Fibroblast of upper back skin (primary cell): ENCODE measurements around the gene GTF2F2.

ENCODE experiments used
- DNase-seq: peaks from one replicate; pipeline ENCODE4 v3.0.0-alpha.2; 2013

GTF2F2 gene

DNA sequence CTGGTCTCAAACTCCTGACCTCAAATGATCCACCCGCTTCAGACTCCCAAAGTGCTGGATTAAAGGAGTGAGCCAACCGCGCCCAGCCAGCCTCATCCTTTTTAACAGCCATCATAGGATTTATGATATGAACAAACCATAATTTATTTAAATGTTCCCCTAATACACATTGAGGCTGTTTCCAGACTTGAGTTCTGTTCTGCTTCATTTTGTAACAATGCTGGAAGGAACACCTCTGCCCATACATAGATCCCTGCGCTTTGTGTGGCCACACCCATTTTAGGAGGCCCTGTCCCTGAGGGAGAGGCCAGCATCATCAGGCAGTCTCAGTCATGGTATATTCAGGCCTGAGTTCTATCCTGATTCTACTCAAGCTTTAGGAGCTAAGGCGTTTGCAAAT, 184.8 kb downstream of the GTF2F2 start:
- no peak for DNase-seq

DNA sequence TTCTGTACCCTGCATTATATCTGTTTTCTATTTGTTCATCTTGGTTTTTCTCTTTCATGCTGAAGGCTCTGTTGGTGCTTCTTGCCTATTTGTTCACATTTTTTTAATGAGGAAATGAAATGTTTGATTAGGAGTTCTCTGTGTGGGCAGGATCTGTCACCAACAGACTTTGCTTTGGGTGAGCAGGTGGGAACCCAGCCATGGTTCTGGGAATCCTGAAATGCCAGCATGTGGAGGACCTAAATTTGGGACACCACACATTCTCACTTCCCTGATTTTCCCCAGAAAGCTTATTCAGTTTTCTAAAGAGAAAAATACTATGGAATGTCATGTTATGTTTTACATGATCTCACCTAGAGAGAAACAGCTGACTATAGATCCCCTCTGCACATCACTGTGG, 186.7 kb downstream of the GTF2F2 start:
- DNase-seq, result no peak

DNA sequence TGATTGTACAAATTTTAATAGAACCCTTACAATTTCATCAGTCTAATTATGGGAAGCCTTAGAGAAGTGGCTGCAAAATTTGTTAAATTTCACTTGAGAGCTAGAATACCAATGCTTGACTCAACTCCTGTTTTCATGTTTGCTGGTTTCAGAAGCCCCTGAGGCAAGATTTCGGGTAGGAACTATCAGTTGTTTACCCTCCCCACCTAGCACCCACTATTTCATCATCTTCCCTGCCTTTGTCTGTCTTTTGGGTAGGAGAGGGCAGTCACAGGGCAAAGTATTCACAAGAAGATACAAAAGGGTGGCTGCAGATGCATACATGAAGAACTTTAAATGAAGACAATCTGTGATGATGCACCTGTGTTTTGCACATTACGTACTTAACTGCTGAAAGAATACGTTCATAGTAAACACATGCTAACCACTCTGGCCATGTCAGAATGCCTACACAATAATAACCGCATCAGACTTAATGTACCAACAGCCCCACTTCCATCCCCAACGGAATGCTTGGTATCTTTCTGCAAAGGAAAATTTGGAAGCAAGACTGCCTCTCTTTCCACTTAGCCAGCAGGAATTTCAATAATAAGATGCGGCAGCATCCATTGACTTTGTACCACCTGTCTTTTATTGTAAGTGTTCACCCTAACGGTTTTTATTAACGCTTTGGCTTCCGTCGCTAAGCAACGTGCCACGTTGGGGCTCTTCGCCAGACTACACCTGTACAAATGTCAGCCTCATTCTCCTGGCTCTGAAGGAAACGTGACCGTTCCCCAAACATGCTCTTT, 190.2 kb downstream of the GTF2F2 start:
- DNase-seq, result no peak

DNA sequence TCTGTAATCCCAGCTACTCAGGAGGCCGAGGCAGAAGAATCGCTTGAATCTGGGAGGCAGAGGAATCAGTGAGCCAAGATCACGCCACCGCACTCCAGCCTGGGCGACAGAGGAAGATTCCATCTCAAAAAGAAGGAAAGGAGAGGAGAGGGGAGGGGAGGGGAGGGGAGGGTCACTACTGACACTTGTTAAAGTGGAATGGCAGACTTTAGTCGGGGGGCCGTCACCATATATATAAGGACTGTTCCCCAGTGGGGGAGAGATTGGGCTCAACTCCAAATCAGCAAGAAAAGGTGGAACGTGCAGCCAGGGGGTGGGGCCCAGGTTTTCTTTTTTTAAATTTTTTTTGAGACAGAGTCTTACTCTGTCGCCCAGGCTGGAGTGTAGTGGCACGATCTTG, 194.5 kb downstream of the GTF2F2 start:
- no peak for DNase-seq

DNA sequence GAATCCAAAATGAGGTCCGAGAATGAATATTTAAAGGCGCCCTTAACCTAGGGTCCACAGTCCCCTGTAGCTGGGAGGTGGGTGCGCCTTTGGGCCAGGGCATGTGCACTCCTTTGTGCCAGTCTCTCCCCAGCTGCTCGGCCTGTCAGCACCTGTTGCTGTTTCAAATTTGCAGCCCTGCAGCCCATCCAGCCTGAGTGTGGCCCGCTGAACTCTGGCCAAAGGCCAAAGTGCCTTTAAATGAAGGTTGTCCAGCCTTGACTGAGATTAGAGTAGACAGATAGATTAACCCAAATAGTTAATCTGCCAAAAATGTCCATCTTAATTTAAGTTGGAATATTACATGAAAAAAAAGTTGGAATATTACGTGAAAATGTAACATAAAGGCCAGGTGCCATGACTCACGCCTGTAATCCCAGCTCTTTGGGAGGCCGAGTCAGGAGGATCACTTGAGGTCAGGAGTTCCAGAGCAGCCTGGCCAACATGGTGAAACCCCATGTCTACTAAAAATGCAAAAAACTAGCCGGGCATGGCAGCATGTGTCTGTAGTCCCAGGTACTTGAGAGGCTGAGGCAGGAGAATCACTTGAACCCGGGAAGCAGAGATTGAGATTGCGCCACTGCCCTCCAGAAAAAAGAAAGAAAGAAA, 195.3 kb downstream of the GTF2F2 start:
- no peak for DNase-seq

DNA sequence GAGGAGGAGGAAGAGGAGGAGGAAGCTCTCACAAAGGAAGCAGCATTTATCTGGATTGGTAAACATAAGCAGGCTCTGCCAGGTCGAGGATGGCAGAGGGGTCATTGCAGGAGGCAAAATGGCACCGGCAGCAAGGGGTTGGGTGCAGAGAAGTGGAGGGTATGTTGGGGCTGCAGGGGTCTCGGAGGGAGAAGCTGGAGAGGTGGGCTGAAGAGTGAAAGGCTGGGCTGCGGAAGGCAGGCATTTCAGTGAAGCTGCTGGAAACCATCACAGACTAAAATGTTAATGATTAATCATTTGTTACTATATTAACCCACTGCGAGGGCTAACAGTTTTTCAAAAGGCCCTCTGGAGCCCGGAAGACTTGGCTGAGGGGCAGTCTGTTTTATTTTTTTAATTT, 196.0 kb downstream of the GTF2F2 start:
- no peak for DNase-seq

DNA sequence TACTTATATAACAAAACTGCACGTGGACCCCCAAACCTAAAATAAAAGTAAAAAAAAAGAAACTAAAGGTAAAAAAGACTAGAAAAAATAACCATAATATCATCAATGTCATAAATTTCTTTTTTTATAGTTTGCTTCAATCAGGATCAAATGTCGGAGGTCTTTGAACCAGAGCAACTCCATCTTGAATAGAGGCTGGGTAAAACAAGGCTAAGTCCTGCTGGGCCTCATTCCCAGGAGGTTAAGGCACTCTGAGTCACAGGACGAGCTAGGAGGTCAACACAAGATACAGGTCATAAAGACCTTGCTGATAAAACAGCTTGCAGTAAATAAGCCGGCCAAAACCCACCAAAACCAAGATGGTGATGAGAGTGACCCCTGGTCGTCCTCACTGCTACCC, 196.7 kb downstream of the GTF2F2 start:
- DNase-seq, result no peak

DNA sequence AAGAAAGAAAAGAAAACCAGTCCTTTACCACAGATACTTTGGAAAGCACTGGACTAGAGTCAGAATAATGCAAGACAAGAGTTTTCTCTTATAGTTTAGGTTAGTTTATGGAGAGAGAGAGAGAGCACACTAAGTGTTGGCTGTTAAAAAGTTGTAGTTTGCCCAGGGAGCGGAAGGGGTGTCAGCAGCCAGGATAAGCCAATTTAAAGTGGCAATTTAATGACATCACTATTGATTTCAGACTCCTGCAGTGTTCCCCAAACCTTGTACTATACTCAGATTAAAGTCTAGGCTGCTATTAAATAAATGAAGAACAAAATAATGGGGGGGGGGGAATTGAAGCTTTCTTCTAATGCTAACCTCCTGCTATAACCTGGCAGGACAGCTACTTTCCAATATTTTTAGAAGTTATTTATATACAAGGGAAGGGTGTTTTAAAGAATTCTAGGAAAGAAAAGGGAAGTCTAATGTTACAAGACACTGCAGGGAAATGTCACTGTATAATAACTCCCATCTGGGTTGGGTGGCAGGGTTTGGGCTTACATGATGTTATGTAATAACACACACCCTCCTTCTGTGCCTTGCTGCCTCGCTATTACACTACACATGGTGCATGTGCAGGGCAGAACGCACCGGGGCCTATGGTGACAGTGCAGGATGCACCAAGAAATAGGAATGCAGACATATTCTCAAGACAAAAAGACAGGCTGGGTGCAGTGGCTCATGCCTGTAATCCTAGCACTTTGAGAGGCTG, 200.7 kb downstream of the GTF2F2 start:
- no peak for DNase-seq

DNA sequence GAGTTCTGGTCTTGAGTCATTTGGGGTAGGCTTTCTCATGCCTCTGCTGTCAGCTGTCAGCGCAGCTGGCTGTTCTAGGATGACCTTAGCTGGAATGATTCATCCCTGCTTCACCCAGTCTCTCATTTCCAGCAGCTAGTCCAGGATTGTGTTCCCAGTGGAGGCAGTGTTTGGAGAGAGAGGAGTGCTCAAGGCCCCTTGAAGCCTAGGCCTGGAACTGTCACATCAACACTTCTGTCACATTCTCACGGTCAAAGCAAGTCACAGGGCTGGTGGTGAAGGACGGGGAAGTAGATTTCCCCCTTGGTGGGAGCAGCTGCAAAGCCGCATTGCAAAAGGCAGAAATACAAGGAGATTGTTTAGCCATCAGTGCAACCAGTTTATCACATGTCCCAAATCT, 205.5 kb downstream of the GTF2F2 start:
- peak; percentile 84 for DNase-seq

DNA sequence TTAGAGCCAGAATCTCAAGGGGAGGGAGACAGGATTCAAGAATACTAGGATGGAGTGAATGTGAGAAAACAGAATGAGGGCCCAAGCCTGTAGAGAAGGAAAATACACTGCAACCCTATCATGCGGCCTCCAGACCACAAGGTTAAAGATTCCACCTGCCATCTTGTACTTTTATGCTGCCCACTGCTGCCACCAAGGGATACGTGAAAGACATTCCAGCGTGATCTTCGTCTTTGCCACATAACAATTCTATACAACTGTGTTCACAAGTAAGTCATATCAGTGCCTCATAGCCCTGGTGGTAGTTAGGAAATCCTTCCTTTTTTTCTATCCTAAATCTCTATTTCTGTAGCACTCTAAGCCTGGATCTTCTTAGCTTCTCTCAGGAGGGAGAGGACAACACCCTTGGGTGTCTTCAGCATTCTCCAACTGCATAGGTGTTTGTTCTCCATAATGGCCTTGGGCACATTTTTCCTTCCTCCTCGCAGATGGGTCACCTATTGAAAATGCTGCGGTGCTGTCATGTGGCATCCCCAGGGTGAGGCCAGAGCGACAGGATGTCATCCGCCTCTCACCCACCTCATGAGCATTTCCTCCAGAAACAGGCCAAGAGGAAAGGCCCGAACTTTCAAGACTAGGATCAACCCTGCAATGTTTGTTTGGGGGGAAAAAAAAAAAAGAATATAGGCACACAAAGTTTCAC, 207.1 kb downstream of the GTF2F2 start:
- no peak for DNase-seq

DNA sequence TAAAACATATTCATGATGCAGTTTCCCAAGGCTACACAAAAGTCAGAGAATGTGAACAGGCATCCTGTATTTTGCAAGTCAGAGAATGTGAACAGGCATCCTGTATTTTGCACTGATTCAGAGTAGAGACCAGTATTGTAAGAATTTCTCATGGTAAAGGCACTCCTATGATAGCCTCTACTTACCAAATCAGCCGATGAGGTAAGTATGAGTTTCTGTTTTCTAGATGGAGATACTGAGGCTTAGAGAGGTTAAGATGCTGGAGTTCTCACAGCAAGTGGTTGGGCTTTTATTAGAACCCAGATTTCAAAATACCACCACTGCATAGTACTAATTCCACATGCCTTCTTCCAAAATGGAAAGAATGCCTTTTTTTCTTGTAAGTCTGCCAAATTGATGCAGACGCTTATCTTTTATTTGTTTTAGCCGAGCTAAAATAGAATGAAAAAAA, 208.4 kb downstream of the GTF2F2 start:
- peak; percentile 84 for DNase-seq

DNA sequence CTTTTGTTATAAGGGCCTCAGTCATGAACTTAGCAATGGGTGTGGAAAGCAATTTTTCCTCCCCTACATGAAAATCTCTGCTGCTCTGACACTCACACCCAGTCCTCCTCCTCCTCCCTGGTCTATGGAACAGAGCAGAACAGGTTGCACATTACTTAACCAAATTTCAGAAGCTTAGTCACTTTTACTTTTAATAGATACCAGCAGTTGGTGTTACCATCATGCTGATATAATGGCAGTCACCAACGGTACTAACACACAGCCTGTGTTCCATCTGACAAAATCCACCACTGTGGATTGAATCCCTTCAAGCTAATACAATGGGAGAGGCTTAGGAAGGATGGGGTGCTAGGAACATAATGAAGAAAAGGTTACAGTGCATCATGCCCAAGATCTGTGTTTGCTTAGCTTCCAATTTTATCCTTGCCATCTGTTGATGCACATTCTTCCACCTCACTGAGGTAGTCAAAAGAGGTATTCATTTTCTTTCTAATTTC, 210.9 kb downstream of the GTF2F2 start:
- DNase-seq, result no peak

DNA sequence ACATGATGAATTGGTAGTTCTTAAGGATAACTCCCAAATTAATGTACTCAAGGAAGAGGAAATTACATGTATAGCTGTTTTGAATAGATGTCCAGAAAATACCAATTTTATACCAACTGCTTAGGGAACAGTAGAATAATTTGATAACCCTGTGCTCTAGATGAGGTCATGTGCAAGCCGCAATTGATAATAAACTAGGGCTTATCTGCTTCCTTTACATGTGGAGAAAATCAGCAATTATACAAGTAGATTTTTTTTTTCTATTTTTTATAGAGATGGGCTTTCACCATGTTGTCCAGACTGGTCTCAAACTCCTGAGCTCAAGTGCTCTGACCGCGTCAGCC, 211.4 kb downstream of the GTF2F2 start:
- DNase-seq, result no peak

DNA sequence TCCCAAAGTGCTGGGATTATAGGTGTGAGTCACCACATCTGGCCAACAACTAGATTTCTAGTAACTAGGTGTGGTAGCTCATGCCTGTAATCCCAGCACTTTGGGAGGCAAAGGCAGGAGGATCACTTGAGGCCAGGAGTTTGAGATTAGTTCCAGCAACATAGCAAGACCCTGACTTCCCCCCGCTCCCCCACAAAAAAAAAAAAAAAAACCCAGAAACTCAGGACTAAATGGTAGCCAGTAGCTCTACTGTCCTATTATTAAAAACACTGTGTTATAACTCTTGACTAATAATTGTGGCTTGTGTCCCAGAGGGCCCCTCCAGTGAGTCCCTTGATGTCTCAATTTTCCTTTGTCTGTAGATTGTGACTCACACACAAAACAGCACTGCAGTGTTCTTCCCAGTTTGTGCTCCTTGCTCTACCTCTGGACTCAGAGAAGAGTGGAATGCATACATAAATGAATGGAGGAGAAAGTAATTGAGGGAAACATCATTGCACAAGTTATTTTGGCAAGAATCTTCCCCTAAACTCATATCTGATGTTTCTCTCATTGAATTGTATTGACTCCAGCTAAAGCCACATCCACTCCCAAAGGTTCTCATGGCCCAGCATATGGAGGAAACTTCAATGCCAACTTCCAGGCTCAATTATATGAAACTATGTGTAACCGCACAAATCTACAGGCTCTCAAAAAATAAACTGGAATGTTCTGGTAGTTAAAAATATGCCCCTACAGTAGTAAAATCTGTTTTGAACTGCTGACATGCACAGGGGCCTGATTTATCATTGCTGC, 211.9 kb downstream of the GTF2F2 start:
- DNase-seq, result peak; percentile 97

DNA sequence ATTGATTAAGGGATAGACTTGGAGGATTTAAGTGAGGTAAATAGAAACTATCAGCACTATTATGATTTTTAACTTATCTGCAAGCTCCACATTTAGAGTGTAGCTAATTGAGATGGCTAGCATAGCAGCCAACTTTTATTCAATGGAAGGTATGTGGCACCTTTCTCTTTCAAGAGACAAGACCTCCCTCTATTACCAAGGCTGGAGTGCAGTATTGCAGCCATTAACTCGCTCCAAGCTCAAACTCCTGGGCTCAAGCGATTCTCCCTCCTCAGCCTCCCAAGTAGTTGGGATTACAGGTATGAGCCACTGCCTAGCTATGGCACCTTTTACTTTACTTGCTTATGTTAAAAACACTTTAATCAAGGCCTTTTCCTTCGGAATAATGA, 212.5 kb downstream of the GTF2F2 start:
- DNase-seq, result no peak

DNA sequence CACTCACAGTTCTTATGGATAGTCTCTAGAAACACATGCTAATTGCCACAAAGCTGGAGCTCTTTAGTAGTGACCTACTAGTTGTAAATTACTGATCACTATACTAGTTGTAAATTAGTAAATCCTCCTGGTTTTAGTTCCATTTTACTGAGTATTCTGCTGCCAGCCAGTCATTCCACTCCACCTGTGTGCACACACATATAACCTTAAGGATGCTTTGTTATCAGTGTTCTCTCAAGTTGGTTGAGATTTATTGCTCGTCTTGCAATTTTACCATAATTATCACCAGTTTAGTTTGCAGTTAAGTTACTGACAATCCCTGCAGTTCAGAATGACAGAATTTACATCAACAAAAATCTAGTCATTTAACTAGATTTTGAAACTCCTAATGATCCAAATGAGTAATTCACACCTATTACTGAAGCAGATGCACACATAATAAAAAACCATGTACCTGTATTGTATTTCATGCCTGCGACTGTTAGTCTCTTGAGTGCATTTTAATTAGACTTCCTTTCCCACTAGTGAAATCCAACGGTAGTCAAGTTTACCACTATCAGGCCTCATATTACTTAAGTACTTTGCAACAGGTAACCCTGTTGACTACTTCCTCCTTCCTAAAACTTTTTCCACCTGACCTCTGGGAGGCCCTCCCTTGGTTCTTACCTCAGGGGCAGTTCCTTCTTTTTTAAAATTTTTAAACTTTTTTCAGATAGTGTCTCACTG, 213.1 kb downstream of the GTF2F2 start:
- DNase-seq, result no peak
